Small intestine (tissue), 7 donors: ENCODE results near the gene UQCR10. TPM values are rescaled to one million over a fixed set of nuclear protein-coding genes. Genes with fewer than 3 reads are reported as not detected.
A peak's percentile ranks its signal among the peaks of the same experiment; 100 is the strongest.

Experiments
- DNase-seq, 2 donors: peaks; one replicate each; pipeline versions ENCODE4 v3.0.0 to v3.0.0-alpha.2; 2013
- FAIRE-seq: peaks from 2 replicates; lab custom pipeline; 2012; peaks lifted over from hg19 to GRCh38; lab: Jason Lieb, UNC
- H3K27ac ChIP-seq, 3 donors: one replicate each; pipeline ENCODE4 v1.5.1; 2013; ENCODE audit warnings: low read length in 2 of 3, mild to moderate bottlenecking in 2 of 3, control low read depth in 1 of 3, inconsistent platforms in 1 of 3, low read depth in 1 of 3, moderate library complexity in 1 of 3
- H3K27me3 ChIP-seq, 3 donors: one replicate each; pipeline ENCODE4 v1.6.1; 2013; ENCODE audit warnings: low read length in 3 of 3, inconsistent platforms in 1 of 3; ENCODE audit not compliant: control insufficient read depth in 3 of 3, insufficient read depth in 3 of 3
- H3K36me3 ChIP-seq, 3 donors: one replicate each; pipeline ENCODE4 v1.6.1; 2013; ENCODE audit warnings: low read length in 3 of 3, inconsistent platforms in 1 of 3, low read depth in 1 of 3, mild to moderate bottlenecking in 1 of 3, moderate library complexity in 1 of 3; ENCODE audit not compliant: control insufficient read depth in 3 of 3, insufficient read depth in 2 of 3
- H3K4me1 ChIP-seq, 3 donors: one replicate each; pipeline ENCODE4 v1.6.1; 2013; ENCODE audit warnings: low read length in 2 of 3, inconsistent platforms in 1 of 3, low read depth in 1 of 3, mild to moderate bottlenecking in 1 of 3, moderate library complexity in 1 of 3; ENCODE audit not compliant: control insufficient read depth in 3 of 3, insufficient read depth in 2 of 3
- H3K4me3 ChIP-seq, 3 donors: one replicate each; pipeline ENCODE4 v1.5.1; 2013; ENCODE audit warnings: low read length in 3 of 3, control low read depth in 1 of 3, inconsistent platforms in 1 of 3, low read depth in 1 of 3, mild to moderate bottlenecking in 1 of 3, moderate library complexity in 1 of 3
- H3K9me3 ChIP-seq, 2 donors: one replicate each; pipeline ENCODE4 v1.6.1; 2013; ENCODE audit warnings: low read depth in 1 of 2, low read length in 1 of 2; ENCODE audit not compliant: control insufficient read depth in 2 of 2, insufficient read depth in 1 of 2
- WGBS, 3 donors: extraction: QIAGEN DNeasy Blood & Tissue Kit; methylation state at CpG; one replicate each; pipeline ENCODE4 v1.1.7; 2013; 5-methylcytosine and 5-hydroxymethylcytosine counted together
- polyA plus RNA-seq, 4 donors: library from polyadenylated mRNA; stranded (reverse) in 3 of 4; unstranded in 1 of 4; fragments of 200-250 nt in 3 of 4; fragments of 120-200 nt in 1 of 4; gene quantifications; one replicate each; pipeline versions ENCODE4 v1.2.1 to v1.2.3, GENCODE V29; 2013
- donor health status: healthy with polysubstance abuse.
- donor health status: control.
- donor health status: control.
- donor health status: Bipolar disorder and iron deficiency.
- donor health status: healthy.

The UQCR10 gene
- polyA plus RNA-seq, 4 donors: 111 to 564 (median 343) TPM

GRCh38 chr22:29722151-29722550 lies 45.0 kb upstream of the UQCR10 start:
- peaks cover 0 to 71% (median 21%) of the 10 kb centered on the region in 3 donors for H3K27me3 ChIP-seq
- no peaks in the 10 kb centered on the region for H3K9me3 ChIP-seq
- no peak for DNase-seq
- H3K36me3 ChIP-seq: no peaks in the 10 kb centered on the region
- peaks cover 0 to 10% (median 0%) of the 10 kb centered on the region in 3 donors for H3K4me1 ChIP-seq
- H3K4me3 ChIP-seq: no peak overlapping the region
- no peak overlapping the region for H3K27ac ChIP-seq
- 53 to 68% (median 59%) methylated on average over 7 of the region's 7 CpGs for WGBS, 3 donors
- no peak for FAIRE-seq

- 79 to 87% (median 81%) methylated on average over 16 of the region's 16 CpGs for WGBS, 3 donors
- no peak for DNase-seq
- no peak for FAIRE-seq
- Histone ChIP-seq H3K4me3 (no peak overlapping the region), H3K27me3 (peaks cover 0 to 66% (median 21%) of the 10 kb centered on the region in 3 donors), H3K36me3 (no peaks in the 10 kb centered on the region), H3K27ac (no peak overlapping the region), H3K9me3 (no peaks in the 10 kb centered on the region), H3K4me1 (peaks cover 0 to 10% (median 0%) of the 10 kb centered on the region in 3 donors)
Measured at GRCh38 chr22:29722587-29722986, 44.6 kb upstream of the UQCR10 start.

GRCh38 chr22:29723766-29724165 lies 43.4 kb upstream of the UQCR10 start:
- H3K36me3 ChIP-seq: no peaks in the 10 kb centered on the region
- DNase-seq: no peak
- FAIRE-seq: no peak
- peaks cover 0 to 56% (median 14%) of the 10 kb centered on the region in 3 donors for H3K27me3 ChIP-seq
- WGBS, 3 donors: 87 to 96% (median 89%) methylated on average over 10 of the region's 10 CpGs
- H3K27ac ChIP-seq: no peak overlapping the region
- H3K4me1 ChIP-seq: peaks cover 0 to 10% (median 0%) of the 10 kb centered on the region in 3 donors
- H3K9me3 ChIP-seq: no peaks in the 10 kb centered on the region
- H3K4me3 ChIP-seq: no peak overlapping the region

GRCh38 chr22:29724843-29725242 lies 42.3 kb upstream of the UQCR10 start:
- FAIRE-seq (no peak), DNase-seq (no peak)
- no peak overlapping the region for H3K27ac ChIP-seq
- no peak overlapping the region for H3K4me3 ChIP-seq
- WGBS, 3 donors: 59 to 73% (median 71%) methylated on average over 8 of the region's 8 CpGs
- H3K27me3 ChIP-seq: peaks cover 0 to 46% (median 7%) of the 10 kb centered on the region in 3 donors
- no peaks in the 10 kb centered on the region for H3K9me3 ChIP-seq
- H3K36me3 ChIP-seq: peaks cover 0 to 4% (median 0%) of the 10 kb centered on the region in 3 donors
- H3K4me1 ChIP-seq: peaks cover 0 to 10% (median 0%) of the 10 kb centered on the region in 3 donors

- FAIRE-seq (no peak), DNase-seq (no peak)
- 46 to 72% (median 62%) methylated on average over 6 to 7 of the region's 7 CpGs for WGBS, 3 donors
- Histone ChIP-seq H3K4me3 (no peak overlapping the region), H3K27ac (no peak overlapping the region), H3K9me3 (no peaks in the 10 kb centered on the region), H3K4me1 (peaks cover 0 to 10% (median 0%) of the 10 kb centered on the region in 3 donors), H3K27me3 (peaks cover 0 to 43% (median 6%) of the 10 kb centered on the region in 3 donors), H3K36me3 (peaks cover 0 to 17% (median 0%) of the 10 kb centered on the region in 3 donors)
Measured at GRCh38 chr22:29726106-29726505, 41.1 kb upstream of the UQCR10 start.

- FAIRE-seq (no peak), DNase-seq (no peak)
- H3K27me3 ChIP-seq: peaks cover 0 to 38% (median 4%) of the 10 kb centered on the region in 3 donors
- no peak overlapping the region for H3K27ac ChIP-seq
- no peak overlapping the region for H3K4me3 ChIP-seq
- peaks cover 0 to 21% (median 0%) of the 10 kb centered on the region in 3 donors for H3K36me3 ChIP-seq
- H3K9me3 ChIP-seq: no peaks in the 10 kb centered on the region
- peaks cover 0 to 10% (median 0%) of the 10 kb centered on the region in 3 donors for H3K4me1 ChIP-seq
- WGBS, 3 donors: 32 to 40% (median 39%) methylated on average over 15 of the region's 15 CpGs
Measured at GRCh38 chr22:29726512-29727130, 40.5 kb upstream of the UQCR10 start.

- H3K27me3 ChIP-seq: peaks cover 0 to 33% (median 2%) of the 10 kb centered on the region in 3 donors
- no peak overlapping the region for H3K4me3 ChIP-seq
- FAIRE-seq (no peak), DNase-seq (peak in 1 of 2 donors; percentile 26)
- peaks cover 0 to 14% (median 0%) of the 10 kb centered on the region in 3 donors for H3K4me1 ChIP-seq
- 7 to 11% (median 8%) methylated on average over 11 to 17 of the region's 17 CpGs for WGBS, 3 donors
- H3K36me3 ChIP-seq: peaks cover 0 to 23% (median 0%) of the 10 kb centered on the region in 3 donors
- H3K9me3 ChIP-seq: no peaks in the 10 kb centered on the region
- no peak overlapping the region for H3K27ac ChIP-seq
Measured at GRCh38 chr22:29727131-29727523, 40.0 kb upstream of the UQCR10 start.

- FAIRE-seq: no peak
- no peak overlapping the region for H3K4me3 ChIP-seq
- DNase-seq: no peak
- WGBS, 3 donors: 93 to 94% (median 94%) methylated on average over 20 of the region's 20 CpGs
- H3K4me1 ChIP-seq: peaks cover 0 to 28% (median 0%) of the 10 kb centered on the region in 3 donors
- H3K9me3 ChIP-seq: no peaks in the 10 kb centered on the region
- H3K27ac ChIP-seq: no peak overlapping the region
- H3K36me3 ChIP-seq: peaks cover 0 to 36% (median 0%) of the 10 kb centered on the region in 3 donors
- H3K27me3 ChIP-seq: peaks cover 0 to 15% (median 0%) of the 10 kb centered on the region in 3 donors
Measured at GRCh38 chr22:29729161-29729560, 38.0 kb upstream of the UQCR10 start.
